ENCODE results near the gene RARRES2. TPM values are rescaled to one million over a fixed set of nuclear protein-coding genes. Genes with fewer than 3 reads are reported as not detected.

RARRES2 gene
- total RNA-seq, 1 experiment from 2014 or later, result not detected

- Histone ChIP-seq H3K4me3 (no peak overlapping the region), H3F3A (ENCODE audit: insufficient read depth, low read depth) (peaks cover 52% of the 10 kb centered on the region), H3K27ac (no peak overlapping the region), H4K20me1 (ENCODE audit: insufficient read depth) (no peaks in the 10 kb centered on the region), H3K36me3 (ENCODE audit: low read depth) (0 out of 2 replicates have a peak, but pooled peaks cover 6% of the 10 kb centered on the region), H3K4me2 (no peak overlapping the region; the same call in 1 of the 2 replicates), H3K9me2 (ENCODE audit: insufficient read depth) (no peaks in the 10 kb centered on the region; the same call in 1 of the 2 replicates), H3K27me3 (ENCODE audit: insufficient read depth, low read depth) (no peaks in the 10 kb centered on the region), H3K4me1 (replicated peaks; ENCODE audit: insufficient read depth) (peaks cover 89% of the 10 kb centered on the region), H2AFZ (no peak overlapping the region), H3K9me3 (ENCODE audit: insufficient read depth, low read depth) (peaks cover 5% of the 10 kb centered on the region; the same call in 1 of the 2 replicates), H3K79me2 (ENCODE audit: low read depth) (peaks cover 62% of the 10 kb centered on the region)
- CTCF ChIA-PET, result no interaction called here
- DNase-seq, result no peak
- intact Hi-C loops (cut with micrococcal nuclease; ENCODE audit: unreplicated experiment), result no loop called here
- no TSS peak for BruUV-seq (replicated peaks)
- POLR2A ChIA-PET (ENCODE audit: unreplicated experiment), result no interaction called here
- no peak for TF ChIP-seq CTCF (conservative IDR thresholded peaks at IDR 0.05)
- no peak for TF ChIP-seq EZH2 (IDR thresholded peaks at IDR 0.05; ENCODE audit: low read depth)
Measured at GRCh38 chr7:150311711-150312110, 29.7 kb downstream of the RARRES2 start.

GRCh38 chr7:150311146-150311545 lies 30.3 kb downstream of the RARRES2 start:
- 0 out of 2 replicates have a peak, but pooled peaks cover 6% of the 10 kb centered on the region for H3K36me3 ChIP-seq (ENCODE audit: low read depth)
- H3K27ac ChIP-seq, result no peak overlapping the region
- no peak overlapping the region for H2AFZ ChIP-seq
- H3K27me3 ChIP-seq (ENCODE audit: insufficient read depth, low read depth), result no peaks in the 10 kb centered on the region
- H3F3A ChIP-seq (ENCODE audit: insufficient read depth, low read depth), result peaks cover 55% of the 10 kb centered on the region
- no peak overlapping the region for H3K4me3 ChIP-seq
- BruUV-seq (replicated peaks), result no TSS peak
- H3K9me2 ChIP-seq (ENCODE audit: insufficient read depth), result no peaks in the 10 kb centered on the region; the same call in 1 of the 2 replicates
- peaks cover 62% of the 10 kb centered on the region for H3K79me2 ChIP-seq (ENCODE audit: low read depth)
- H3K4me2 ChIP-seq, result no peak overlapping the region
- no peak for DNase-seq
- intact Hi-C loops (cut with micrococcal nuclease; ENCODE audit: unreplicated experiment), result no loop called here
- ChIA-PET CTCF (no interaction called here), POLR2A (ENCODE audit: unreplicated experiment) (no interaction called here)
- H3K4me1 ChIP-seq (replicated peaks; ENCODE audit: insufficient read depth), result peaks cover 94% of the 10 kb centered on the region
- no peaks in the 10 kb centered on the region for H4K20me1 ChIP-seq (ENCODE audit: insufficient read depth)
- no peak for TF ChIP-seq CTCF (conservative IDR thresholded peaks at IDR 0.05)
- TF ChIP-seq EZH2 (IDR thresholded peaks at IDR 0.05; ENCODE audit: low read depth), result no peak
- H3K9me3 ChIP-seq (ENCODE audit: insufficient read depth, low read depth), result peaks cover 9% of the 10 kb centered on the region; the same call in 1 of the 2 replicates

- intact Hi-C loops (cut with micrococcal nuclease; ENCODE audit: unreplicated experiment), result loop anchor here (1.0 kb wide), 1 partner anchor 14 kb away; no protein-coding TSS in a partner anchor
- H3K4me1 ChIP-seq (replicated peaks; ENCODE audit: insufficient read depth), result peaks cover 91% of the 10 kb centered on the region
- CTCF ChIA-PET, result no interaction called here
Measured at GRCh38 chr7:150308575-150308974, 32.9 kb downstream of the RARRES2 start.

More at GRCh38 chr7:150308575-150308974, 32.9 kb downstream of the RARRES2 start:
- H3K4me2 ChIP-seq, result peak overlapping the region; percentile 50
- H3K9me2 ChIP-seq (ENCODE audit: insufficient read depth), result no peaks in the 10 kb centered on the region; the same call in 1 of the 2 replicates
- H3K4me3 ChIP-seq, result no peak overlapping the region
- H3K27ac ChIP-seq, result peak overlapping the region; percentile 91
- no peak for TF ChIP-seq CTCF (conservative IDR thresholded peaks at IDR 0.05)
- TF ChIP-seq EZH2 (IDR thresholded peaks at IDR 0.05; ENCODE audit: low read depth), result no peak
- peaks cover 56% of the 10 kb centered on the region for H3K79me2 ChIP-seq (ENCODE audit: low read depth)
- no peaks in the 10 kb centered on the region for H3K27me3 ChIP-seq (ENCODE audit: insufficient read depth, low read depth)
- peak in 1 of 2 experiments; percentile 32 for DNase-seq
- peaks cover 35% of the 10 kb centered on the region for H3F3A ChIP-seq (ENCODE audit: insufficient read depth, low read depth)
- no peak overlapping the region for H2AFZ ChIP-seq
- H3K9me3 ChIP-seq (ENCODE audit: insufficient read depth, low read depth), result peaks cover 9% of the 10 kb centered on the region; the same call in 1 of the 2 replicates
- H3K36me3 ChIP-seq (ENCODE audit: low read depth), result no peaks in the 10 kb centered on the region
- POLR2A ChIA-PET (ENCODE audit: unreplicated experiment), result interaction anchor here (0.6 kb wide), 1 partner anchor 95 kb away, joined by 4 read pairs; no protein-coding TSS in a partner anchor
- no TSS peak for BruUV-seq (replicated peaks)
- no peaks in the 10 kb centered on the region for H4K20me1 ChIP-seq (ENCODE audit: insufficient read depth)

All from PC-9 (cell line).